ENCODE measurements around the gene GNL3.

The GNL3 gene

DNA sequence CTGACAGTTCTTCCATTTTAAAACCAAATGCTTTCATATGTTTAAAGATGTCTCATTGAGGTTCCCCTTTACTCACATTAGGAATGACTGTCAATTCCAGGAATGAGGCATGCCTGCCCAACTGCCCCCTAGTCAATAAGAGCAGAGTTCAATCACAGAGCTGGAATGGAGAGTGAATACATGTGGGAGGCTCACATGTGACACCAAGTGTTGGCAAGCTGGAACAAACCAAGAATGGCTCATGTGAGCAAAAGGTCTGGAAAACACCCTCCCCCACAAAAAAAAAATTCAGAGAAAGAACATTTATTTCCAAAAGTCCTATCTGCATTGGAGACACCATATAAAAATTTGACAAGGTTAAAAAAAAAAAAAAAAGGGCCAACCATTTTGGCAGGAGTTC is 3.8 kb upstream of the GNL3 start:
- no peak overlapping the region for H3K4me3 ChIP-seq (ENCODE audit: low read depth, low read length)
- TF ChIP-seq POLR2A (IDR thresholded peaks at IDR 0.05; ENCODE audit: extremely low read depth, insufficient read length) (no peak), MYC (IDR thresholded peaks at IDR 0.05; ENCODE audit: low read depth, low read length) (peak; percentile 53; the same call in 1 of the 2 replicates)
- TF ChIP-seq, protein P1, sequence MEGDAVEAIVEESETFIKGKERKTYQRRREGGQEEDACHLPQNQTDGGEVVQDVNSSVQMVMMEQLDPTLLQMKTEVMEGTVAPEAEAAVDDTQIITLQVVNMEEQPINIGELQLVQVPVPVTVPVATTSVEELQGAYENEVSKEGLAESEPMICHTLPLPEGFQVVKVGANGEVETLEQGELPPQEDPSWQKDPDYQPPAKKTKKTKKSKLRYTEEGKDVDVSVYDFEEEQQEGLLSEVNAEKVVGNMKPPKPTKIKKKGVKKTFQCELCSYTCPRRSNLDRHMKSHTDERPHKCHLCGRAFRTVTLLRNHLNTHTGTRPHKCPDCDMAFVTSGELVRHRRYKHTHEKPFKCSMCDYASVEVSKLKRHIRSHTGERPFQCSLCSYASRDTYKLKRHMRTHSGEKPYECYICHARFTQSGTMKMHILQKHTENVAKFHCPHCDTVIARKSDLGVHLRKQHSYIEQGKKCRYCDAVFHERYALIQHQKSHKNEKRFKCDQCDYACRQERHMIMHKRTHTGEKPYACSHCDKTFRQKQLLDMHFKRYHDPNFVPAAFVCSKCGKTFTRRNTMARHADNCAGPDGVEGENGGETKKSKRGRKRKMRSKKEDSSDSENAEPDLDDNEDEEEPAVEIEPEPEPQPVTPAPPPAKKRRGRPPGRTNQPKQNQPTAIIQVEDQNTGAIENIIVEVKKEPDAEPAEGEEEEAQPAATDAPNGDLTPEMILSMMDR (IDR thresholded peaks at IDR 0.05; ENCODE audit: low read depth, low read length): peak; percentile 23
- TF ChIP-seq, protein P2, sequence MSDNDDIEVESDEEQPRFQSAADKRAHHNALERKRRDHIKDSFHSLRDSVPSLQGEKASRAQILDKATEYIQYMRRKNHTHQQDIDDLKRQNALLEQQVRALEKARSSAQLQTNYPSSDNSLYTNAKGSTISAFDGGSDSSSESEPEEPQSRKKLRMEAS (IDR thresholded peaks at IDR 0.05; ENCODE audit: low read depth, low read length): peak; percentile 70
- peak; percentile 55 for DNase-seq (ENCODE audit: low read depth)

DNA sequence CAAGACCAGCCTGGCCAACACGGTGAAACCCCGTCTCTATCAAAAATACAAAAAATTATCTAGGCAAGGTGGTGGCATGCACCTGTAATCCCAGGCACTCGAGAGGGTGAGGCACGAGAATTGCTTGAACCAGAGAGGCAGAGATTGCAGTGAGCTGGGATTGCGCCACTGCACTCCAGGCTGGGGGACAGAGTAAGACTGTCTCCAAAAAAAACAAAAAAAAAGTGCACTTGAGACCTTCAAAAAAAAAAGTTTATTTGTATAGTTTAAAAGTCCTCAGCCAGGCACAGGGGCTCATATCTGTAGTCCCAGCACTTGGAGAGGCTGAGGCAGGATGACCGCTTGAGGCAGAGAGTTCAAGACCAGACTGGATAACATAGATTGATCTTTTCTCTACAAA is 2.2 kb upstream of the GNL3 start:
- TF ChIP-seq, protein P2 (IDR thresholded peaks at IDR 0.05; ENCODE audit: low read depth, low read length): no peak
- TF ChIP-seq, protein P1 (IDR thresholded peaks at IDR 0.05; ENCODE audit: low read depth, low read length): no peak
- no peak for TF ChIP-seq POLR2A (IDR thresholded peaks at IDR 0.05; ENCODE audit: extremely low read depth, insufficient read length)
- TF ChIP-seq MYC (IDR thresholded peaks at IDR 0.05; ENCODE audit: low read depth, low read length): no peak
- DNase-seq (ENCODE audit: low read depth): no peak
- no peak overlapping the region for H3K4me3 ChIP-seq (ENCODE audit: low read depth, low read length)

DNA sequence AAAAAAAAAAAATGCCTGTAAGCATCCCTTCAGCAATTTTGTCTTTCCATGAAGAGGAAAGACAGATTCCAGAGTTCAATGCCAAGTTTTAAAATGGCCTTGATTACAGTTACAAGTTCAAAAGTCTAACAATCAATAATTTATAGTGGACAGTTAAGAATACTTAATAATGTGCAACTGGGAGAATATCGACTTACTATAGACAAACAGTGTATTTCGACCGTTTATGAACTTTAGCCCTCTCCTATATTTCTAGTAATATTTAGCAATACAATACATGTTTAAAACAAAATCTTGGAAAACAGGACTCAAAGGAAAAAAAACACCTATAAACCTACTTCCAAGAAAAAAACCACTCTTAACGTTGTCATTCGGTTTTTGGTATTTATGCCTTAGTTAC is 1.6 kb upstream of the GNL3 start:
- no peak for TF ChIP-seq MYC (IDR thresholded peaks at IDR 0.05; ENCODE audit: low read depth, low read length)
- TF ChIP-seq POLR2A (IDR thresholded peaks at IDR 0.05; ENCODE audit: extremely low read depth, insufficient read length): no peak
- TF ChIP-seq, protein P1 (IDR thresholded peaks at IDR 0.05; ENCODE audit: low read depth, low read length): no peak
- TF ChIP-seq, protein P2 (IDR thresholded peaks at IDR 0.05; ENCODE audit: low read depth, low read length): no peak
- no peak for DNase-seq (ENCODE audit: low read depth)
- peak overlapping the region; percentile 74 for H3K4me3 ChIP-seq (ENCODE audit: low read depth, low read length)

DNA sequence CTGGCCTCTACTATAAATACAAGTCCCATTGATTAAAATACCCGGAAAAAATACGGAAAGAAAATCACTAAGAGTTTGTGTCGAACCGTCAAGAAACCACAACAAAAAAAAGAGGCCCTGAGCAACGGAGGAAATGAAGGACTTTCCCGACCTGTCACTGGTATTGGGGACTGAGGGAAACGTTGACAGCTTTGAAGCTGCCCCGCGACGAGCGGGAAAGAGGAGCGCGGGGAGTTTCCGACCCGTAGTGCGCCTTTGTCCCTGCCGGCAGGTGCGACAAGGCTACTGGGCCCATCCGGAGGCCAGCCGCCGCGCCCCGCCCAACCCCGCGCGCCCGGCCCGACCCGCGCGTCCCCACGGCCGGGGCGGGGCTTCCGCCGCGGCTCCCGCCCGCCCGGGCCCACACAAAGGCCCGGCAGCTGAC is 535 bp upstream of the GNL3 start:
- peak; percentile 85 for DNase-seq (ENCODE audit: low read depth)
- peak overlapping the region; percentile 74 for H3K4me3 ChIP-seq (ENCODE audit: low read depth, low read length)
- no peak for TF ChIP-seq POLR2A (IDR thresholded peaks at IDR 0.05; ENCODE audit: extremely low read depth, insufficient read length)
- TF ChIP-seq, protein P1 (IDR thresholded peaks at IDR 0.05; ENCODE audit: low read depth, low read length): no peak
- TF ChIP-seq, protein P2 (IDR thresholded peaks at IDR 0.05; ENCODE audit: low read depth, low read length): no peak
- TF ChIP-seq MYC (IDR thresholded peaks at IDR 0.05; ENCODE audit: low read depth, low read length): no peak

DNA sequence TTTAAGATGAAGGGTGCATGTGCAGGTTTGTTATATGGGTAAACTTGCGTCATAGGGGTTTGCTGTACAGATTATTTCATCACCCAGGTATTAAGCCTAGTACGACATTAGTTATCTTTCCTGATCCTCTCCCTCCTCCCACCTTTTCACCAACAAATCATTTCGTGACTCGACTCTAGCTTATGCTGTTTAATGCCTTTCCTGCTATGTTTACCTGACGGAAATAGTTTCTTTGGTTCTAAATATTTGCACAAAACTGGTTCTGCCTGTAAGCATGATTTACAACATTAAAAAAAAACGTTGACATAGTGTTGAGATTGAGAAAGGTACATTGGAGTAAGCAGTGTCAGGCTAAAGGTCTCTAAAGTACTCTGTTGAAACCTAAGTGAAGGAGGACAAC is 2.4 kb downstream of the GNL3 start:
- no peak for TF ChIP-seq MYC (IDR thresholded peaks at IDR 0.05; ENCODE audit: low read depth, low read length)
- TF ChIP-seq, protein P1 (IDR thresholded peaks at IDR 0.05; ENCODE audit: low read depth, low read length): no peak

DNA sequence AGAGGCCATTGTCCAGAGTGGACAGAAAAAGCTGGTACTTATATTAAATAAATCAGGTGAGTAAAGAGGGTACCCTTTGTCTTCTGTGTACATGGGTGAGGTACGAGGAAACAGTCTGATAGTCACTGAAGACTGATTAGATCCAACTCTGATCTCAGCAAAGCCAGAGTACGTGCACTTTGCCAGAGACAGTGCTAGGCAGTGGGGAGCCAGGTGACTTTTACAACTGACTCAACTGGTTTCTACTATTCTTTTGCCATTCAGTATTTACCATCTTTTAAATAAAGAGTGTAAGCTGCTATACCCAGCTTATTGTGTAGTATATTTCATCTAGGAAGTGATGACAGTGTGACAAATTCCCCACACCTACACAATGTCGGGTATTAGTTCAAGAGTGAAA is 3.3 kb downstream of the GNL3 start:
- TF ChIP-seq MYC (IDR thresholded peaks at IDR 0.05; ENCODE audit: low read depth, low read length) (no peak), POLR2A (IDR thresholded peaks at IDR 0.05; ENCODE audit: extremely low read depth, insufficient read length) (no peak)
- TF ChIP-seq, protein P2 (IDR thresholded peaks at IDR 0.05; ENCODE audit: low read depth, low read length): no peak
- TF ChIP-seq, protein P1 (IDR thresholded peaks at IDR 0.05; ENCODE audit: low read depth, low read length): no peak
- H3K4me3 ChIP-seq (ENCODE audit: low read depth, low read length): peak overlapping the region; percentile 7
- DNase-seq (ENCODE audit: low read depth): no peak

More for the DNA sequence above, 2.4 kb downstream of the GNL3 start:
- H3K4me3 ChIP-seq (ENCODE audit: low read depth, low read length): peak overlapping the region; percentile 85
- DNase-seq (ENCODE audit: low read depth): no peak

All from NB4 (cell line).